Endothelial cell (in vitro differentiated cells): ENCODE measurements around the gene POLR3K. TPM values are rescaled to one million over a fixed set of nuclear protein-coding genes. Genes with fewer than 3 reads are reported as not detected.

Source experiments
- DNase-seq: peaks from one replicate; pipeline ENCODE4 v3.0.0; 2021; ENCODE audit warnings: low spot score
- H3K27ac Mint-ChIP-seq: one replicate; pipeline ENCODE4 v1.8.0; 2021; ENCODE audit warnings: mixed read lengths, inconsistent platforms; ENCODE audit not compliant: unreplicated experiment
- H3K27me3 Mint-ChIP-seq: one replicate; pipeline ENCODE4 v1.8.0; 2021; ENCODE audit warnings: mild to moderate bottlenecking, moderate library complexity, mixed read lengths, inconsistent platforms; ENCODE audit not compliant: unreplicated experiment
- H3K36me3 Mint-ChIP-seq: one replicate; pipeline ENCODE4 v1.8.0; 2021; ENCODE audit warnings: mild to moderate bottlenecking, low read depth, mixed read lengths, inconsistent platforms; ENCODE audit not compliant: unreplicated experiment
- H3K4me1 Mint-ChIP-seq: one replicate; pipeline ENCODE4 v1.8.0; 2021; ENCODE audit warnings: mild to moderate bottlenecking, mixed read lengths, inconsistent platforms; ENCODE audit not compliant: unreplicated experiment
- H3K4me3 Mint-ChIP-seq: one replicate; pipeline ENCODE4 v1.8.0; 2021; ENCODE audit warnings: mild to moderate bottlenecking, mixed read lengths, inconsistent platforms; ENCODE audit not compliant: unreplicated experiment
- H3K9me3 Mint-ChIP-seq: one replicate; pipeline ENCODE4 v1.8.0; 2021; ENCODE audit warnings: mixed read lengths, inconsistent platforms; ENCODE audit not compliant: unreplicated experiment
- CTCF ChIP-seq: fragments of 200-600 bp; sonication (generic); IDR thresholded peaks from one replicate; pipeline ENCODE4 v1.5.0; 2021; ENCODE audit warnings: antibody characterized with exemption; ENCODE audit not compliant: unreplicated experiment
- total RNA-seq: library from RNA; stranded (reverse); fragmentation: NEBNext Ultra II Directional; extraction: Animal tissue kit (Norgen Biotek cat#: 25700); gene quantifications from one replicate; pipeline ENCODE4 v1.2.1, GENCODE V29; 2021; ENCODE audit not compliant: unreplicated experiment

The POLR3K gene
- total RNA-seq, 1 donor from 2014 or later, result 11.9 TPM

- Mint-ChIP-seq H3K27ac (no peak overlapping the region), H3K36me3 (peaks cover 4% of the 10 kb centered on the region), H3K27me3 (peaks cover 8% of the 10 kb centered on the region), H3K9me3 (no peaks in the 10 kb centered on the region), H3K4me1 (peaks cover 19% of the 10 kb centered on the region), H3K4me3 (peak overlapping the region; percentile 92)
- TF ChIP-seq CTCF, result no peak
- peak; percentile 51 for DNase-seq
These were observed 18.4 kb upstream of the POLR3K start for GRCh38 chr16:71540-72401.

GRCh38 chr16:71210-71539 lies 17.8 kb upstream of the POLR3K start:
- Mint-ChIP-seq H3K4me3 (peak overlapping the region; percentile 92), H3K36me3 (peaks cover 4% of the 10 kb centered on the region), H3K4me1 (peaks cover 13% of the 10 kb centered on the region), H3K27ac (no peak overlapping the region), H3K9me3 (no peaks in the 10 kb centered on the region), H3K27me3 (peaks cover 5% of the 10 kb centered on the region)
- TF ChIP-seq CTCF, result no peak
- no peak for DNase-seq

- no peak for DNase-seq
- Mint-ChIP-seq H3K4me3 (no peak overlapping the region), H3K9me3 (no peaks in the 10 kb centered on the region), H3K27ac (no peak overlapping the region), H3K36me3 (peaks cover 5% of the 10 kb centered on the region), H3K27me3 (peaks cover 5% of the 10 kb centered on the region), H3K4me1 (peaks cover 6% of the 10 kb centered on the region)
- TF ChIP-seq CTCF, result no peak
These were observed 15.8 kb upstream of the POLR3K start for GRCh38 chr16:69181-69580.

- Mint-ChIP-seq H3K4me1 (peaks cover 6% of the 10 kb centered on the region), H3K36me3 (peaks cover 10% of the 10 kb centered on the region), H3K4me3 (no peak overlapping the region), H3K27ac (no peak overlapping the region), H3K27me3 (peaks cover 5% of the 10 kb centered on the region), H3K9me3 (no peaks in the 10 kb centered on the region)
- no peak for TF ChIP-seq CTCF
- DNase-seq, result no peak
These were observed 14.7 kb upstream of the POLR3K start for GRCh38 chr16:67884-68789.
